Measurements from ENCODE around the gene PHTF2. TPM values are rescaled to one million over a fixed set of nuclear protein-coding genes. Genes with fewer than 3 reads are reported as not detected.

Gene PHTF2
- total and polyA plus RNA-seq, 2 of the 4 experiments (the other 2 are of a cell fraction), result 28.3 to 69.9 TPM

- no peaks in the 10 kb centered on the region; the same call in 1 of the 2 replicates for H3K9me3 ChIP-seq (ENCODE audit: control insufficient read depth, insufficient read depth, low read length)
- dilution Hi-C loops (cut with HindIII; ENCODE audit: low sequenced_read_pairs, unreplicated experiment), result no loop called here
- no peaks in the 10 kb centered on the region for H3K27me3 ChIP-seq (ENCODE audit: control insufficient read depth, insufficient read depth, low read length)
- H2AK9ac ChIP-seq (replicated peaks; ENCODE audit: low read depth, low read length, poor library complexity), result no peak overlapping the region
- H3K27ac ChIP-seq (ENCODE audit: insufficient read depth, low read length), result no peak overlapping the region
- no peak overlapping the region for H3K14ac ChIP-seq (replicated peaks; ENCODE audit: low read depth, low read length)
- no peak overlapping the region for H3K56ac ChIP-seq (ENCODE audit: extremely low read depth, insufficient read depth, low read length)
- H3K4me1 ChIP-seq (ENCODE audit: control insufficient read depth, insufficient read depth, low read length), result no peaks in the 10 kb centered on the region
- H2AK5ac ChIP-seq (ENCODE audit: low read depth, low read length), result no peak overlapping the region
- H2BK120ac ChIP-seq (ENCODE audit: low read depth, low read length), result no peak overlapping the region
- H2AFZ ChIP-seq (replicated peaks; ENCODE audit: low read length, poor library complexity), result no peak overlapping the region
- BruUV-seq (replicated peaks), result no TSS peak
- no peak overlapping the region for H3K18ac ChIP-seq (ENCODE audit: low read depth, low read length)
- peaks cover 3% of the 10 kb centered on the region; the same call in 1 of the 2 replicates for H3K9me1 ChIP-seq (ENCODE audit: insufficient read depth, low read length)
- H4K91ac ChIP-seq (ENCODE audit: insufficient read depth, low read depth, low read length), result no peak overlapping the region
- H3K9ac ChIP-seq (ENCODE audit: low read depth, low read length), result no peak overlapping the region
- H3K36me3 ChIP-seq (ENCODE audit: control insufficient read depth, insufficient read depth, low read length), result peaks cover 18% of the 10 kb centered on the region
- no peak overlapping the region for H4K8ac ChIP-seq (ENCODE audit: low read depth in 2 of 2, low read length in 2 of 2)
- no peak for TF ChIP-seq NFE2L2 (IDR thresholded peaks at IDR 0.05; ENCODE audit: low read depth, low read length)
- no peak for TF ChIP-seq CHD1 (IDR thresholded peaks at IDR 0.05; ENCODE audit: low read depth, low read length)
- TF ChIP-seq, protein P1, sequence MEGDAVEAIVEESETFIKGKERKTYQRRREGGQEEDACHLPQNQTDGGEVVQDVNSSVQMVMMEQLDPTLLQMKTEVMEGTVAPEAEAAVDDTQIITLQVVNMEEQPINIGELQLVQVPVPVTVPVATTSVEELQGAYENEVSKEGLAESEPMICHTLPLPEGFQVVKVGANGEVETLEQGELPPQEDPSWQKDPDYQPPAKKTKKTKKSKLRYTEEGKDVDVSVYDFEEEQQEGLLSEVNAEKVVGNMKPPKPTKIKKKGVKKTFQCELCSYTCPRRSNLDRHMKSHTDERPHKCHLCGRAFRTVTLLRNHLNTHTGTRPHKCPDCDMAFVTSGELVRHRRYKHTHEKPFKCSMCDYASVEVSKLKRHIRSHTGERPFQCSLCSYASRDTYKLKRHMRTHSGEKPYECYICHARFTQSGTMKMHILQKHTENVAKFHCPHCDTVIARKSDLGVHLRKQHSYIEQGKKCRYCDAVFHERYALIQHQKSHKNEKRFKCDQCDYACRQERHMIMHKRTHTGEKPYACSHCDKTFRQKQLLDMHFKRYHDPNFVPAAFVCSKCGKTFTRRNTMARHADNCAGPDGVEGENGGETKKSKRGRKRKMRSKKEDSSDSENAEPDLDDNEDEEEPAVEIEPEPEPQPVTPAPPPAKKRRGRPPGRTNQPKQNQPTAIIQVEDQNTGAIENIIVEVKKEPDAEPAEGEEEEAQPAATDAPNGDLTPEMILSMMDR (conservative IDR thresholded peaks at IDR 0.05; ENCODE audit: low read depth, low read length), result no peak
- in situ Hi-C loops (cut with MboI; ENCODE audit: low sequenced_read_pairs), result no loop called here
- H3K79me1 ChIP-seq (ENCODE audit: low read depth in 1 of 2, low read length in 2 of 2), result peaks cover 3 to 27% of the 10 kb centered on the region in 2 experiments
- no peak overlapping the region for H3K23ac ChIP-seq (ENCODE audit: low read depth, low read length)
- POLR2A ChIA-PET (ENCODE audit: unreplicated experiment), result no interaction called here
- ATAC-seq (ENCODE audit: low read depth) (no peak), DNase-seq (no peak)
- no peak overlapping the region for H2BK15ac ChIP-seq (ENCODE audit: low read depth, low read length)
- H4K20me1 ChIP-seq (ENCODE audit: insufficient read depth, low read length), result no peaks in the 10 kb centered on the region
- no peak overlapping the region for H2BK5ac ChIP-seq (ENCODE audit: low read depth, low read length, poor library complexity, severe bottlenecking)
- no peak overlapping the region for H4K5ac ChIP-seq (ENCODE audit: low read depth, low read length)
- CTCF ChIA-PET, result no interaction called here
- intact Hi-C loops (cut with micrococcal nuclease), result no loop called here
- H2BK20ac ChIP-seq (ENCODE audit: low read depth, low read length), result no peak overlapping the region
- no peak overlapping the region for H3K4me2 ChIP-seq (ENCODE audit: low read depth, low read length)
- H3K4ac ChIP-seq (ENCODE audit: low read depth, low read length), result no peak overlapping the region
- H3K4me3 ChIP-seq (ENCODE audit: insufficient read depth, low read depth, low read length), result no peak overlapping the region
Observed at GRCh38 chr7:77771901-77772300, 26.7 kb upstream of the PHTF2 start.

All from IMR-90 (cell line).